Measurements from ENCODE around the gene ILF3. TPM values are rescaled to one million over a fixed set of nuclear protein-coding genes. Genes with fewer than 3 reads are reported as not detected.

ILF3 gene
- total RNA-seq, 1 donor from 2014 or later = 212 TPM

DNA sequence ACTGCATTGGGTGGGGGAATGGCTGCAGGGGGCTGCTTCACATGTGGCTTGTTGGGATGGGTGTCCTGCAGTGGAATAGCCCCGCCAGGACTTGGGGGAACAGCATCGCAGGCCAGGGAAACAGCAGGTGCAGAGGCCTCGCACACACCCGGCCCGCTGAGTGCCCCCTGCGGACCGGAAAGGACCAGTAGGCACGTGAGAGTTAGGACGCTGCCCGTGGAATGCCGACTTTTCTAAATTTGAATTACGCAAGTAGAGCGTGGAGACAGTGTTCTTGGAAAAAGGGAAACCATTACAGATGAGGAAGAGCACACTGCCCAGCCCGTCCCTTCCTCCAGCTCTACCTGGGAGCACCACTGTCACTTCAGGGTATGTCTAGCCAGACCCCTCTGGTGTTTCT is 75.3 kb downstream of the ILF3 start:
- no peak for DNase-seq (ENCODE audit: low spot score)

DNA sequence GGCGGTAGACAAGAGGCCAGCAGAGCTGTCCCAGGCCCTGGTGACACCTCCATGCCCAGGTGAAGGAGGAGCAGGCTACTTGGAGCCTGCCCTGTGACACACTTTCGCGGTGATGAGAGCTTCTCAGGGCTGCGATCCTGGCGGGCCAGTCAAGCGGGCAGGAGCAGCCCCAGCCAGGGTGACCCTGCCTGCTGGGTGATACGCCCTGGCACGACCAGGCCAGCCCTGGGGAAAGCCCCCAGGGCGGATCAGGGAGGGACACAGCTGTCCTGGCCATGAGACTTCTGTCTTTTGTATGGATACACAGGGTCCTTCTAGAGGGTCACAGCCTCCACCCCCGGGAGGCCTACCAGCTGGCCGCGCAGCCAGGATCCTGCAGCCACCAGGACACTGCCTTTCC is 76.8 kb downstream of the ILF3 start:
- no peak for DNase-seq (ENCODE audit: low spot score)

DNA sequence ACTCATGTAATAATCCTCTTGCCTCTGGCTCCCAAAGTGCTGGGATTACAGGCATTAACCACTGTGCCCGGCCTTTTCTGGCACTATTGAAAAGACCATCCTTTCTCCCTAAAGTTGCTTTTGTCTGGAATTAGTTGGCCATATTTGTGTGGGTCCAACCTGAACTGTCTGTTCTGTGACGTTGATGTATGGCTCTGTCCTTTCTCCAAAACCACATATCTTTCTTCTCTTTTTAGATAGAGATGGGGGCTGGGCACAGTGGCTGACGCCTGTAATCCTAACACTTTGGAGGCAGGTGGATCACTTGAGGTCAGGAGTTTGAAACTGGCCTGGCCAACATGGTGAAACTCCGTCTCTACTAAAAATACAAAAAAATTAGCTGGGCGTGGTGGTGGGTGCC is 81.6 kb downstream of the ILF3 start:
- DNase-seq (ENCODE audit: low spot score) = no peak

DNA sequence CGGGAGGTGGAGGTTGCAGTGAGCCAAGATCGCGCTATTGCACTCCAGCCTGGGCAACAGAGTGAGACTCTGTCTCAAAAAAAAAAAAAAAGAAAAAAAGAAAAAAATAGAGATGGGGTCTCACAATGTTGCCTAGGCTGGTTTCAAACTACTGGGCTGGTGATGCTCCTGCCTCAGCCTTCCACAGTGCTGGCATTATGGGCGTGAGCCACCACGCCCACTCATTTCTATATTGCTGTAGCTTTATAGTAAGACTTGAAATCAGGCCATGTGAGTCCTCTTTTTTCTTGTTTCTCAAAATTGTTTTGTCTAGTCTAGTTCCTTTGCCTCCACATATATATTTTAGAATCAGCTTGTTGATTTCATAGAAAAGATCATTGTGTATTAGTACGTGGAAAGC is 82.0 kb downstream of the ILF3 start:
- DNase-seq (ENCODE audit: low spot score) = no peak

DNA sequence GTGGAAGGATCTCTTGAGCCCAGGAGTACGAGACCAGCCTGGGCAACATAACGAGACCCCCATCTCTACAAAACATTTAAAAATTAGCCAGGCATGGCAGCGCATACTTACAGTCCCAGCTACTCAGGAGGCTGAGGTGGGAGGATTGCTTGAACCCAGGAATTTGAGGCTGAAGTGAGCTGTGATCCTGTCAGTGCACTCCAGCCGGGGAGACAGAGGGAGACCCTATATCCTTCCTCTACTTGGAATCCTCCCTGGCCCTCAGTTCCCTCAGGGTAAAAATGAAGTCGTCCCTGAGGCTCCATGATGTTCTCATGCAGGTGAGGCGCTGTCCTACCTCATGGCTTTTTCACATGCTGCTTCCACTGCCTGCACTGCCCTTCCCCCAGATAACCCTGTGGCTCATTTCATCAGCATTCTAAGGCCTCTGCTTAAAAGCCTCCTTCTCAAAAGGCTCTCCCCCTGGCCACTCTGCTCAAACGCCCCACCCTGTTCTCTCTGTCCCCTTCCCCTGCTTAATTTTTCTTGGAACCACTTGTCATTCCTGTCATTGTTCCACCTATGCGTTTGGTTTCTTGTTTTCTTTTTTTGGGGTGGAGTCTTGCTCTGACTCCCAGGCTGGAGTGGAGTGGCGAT is 82.9 kb downstream of the ILF3 start:
- DNase-seq (ENCODE audit: low spot score) = no peak

DNA sequence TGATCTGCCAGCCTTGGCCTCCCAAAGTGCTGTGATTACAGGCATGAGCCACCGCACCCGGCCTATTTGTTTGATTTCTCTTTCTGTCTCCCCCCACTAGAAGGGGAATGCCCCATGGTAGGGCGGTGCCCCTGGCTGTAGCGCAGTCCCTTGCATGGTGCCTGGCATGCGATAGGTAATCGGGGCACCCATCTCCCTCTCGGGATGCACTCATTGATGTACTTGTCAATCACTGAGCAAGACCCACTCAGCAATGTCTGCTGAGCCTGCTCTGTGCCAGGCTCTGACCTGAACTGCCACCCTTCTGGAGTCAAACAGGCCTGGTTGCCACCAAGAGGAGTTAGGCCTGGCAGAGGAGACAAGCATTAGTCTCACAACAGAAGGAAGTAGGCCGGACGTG is 83.6 kb downstream of the ILF3 start:
- no peak for DNase-seq (ENCODE audit: low spot score)

DNA sequence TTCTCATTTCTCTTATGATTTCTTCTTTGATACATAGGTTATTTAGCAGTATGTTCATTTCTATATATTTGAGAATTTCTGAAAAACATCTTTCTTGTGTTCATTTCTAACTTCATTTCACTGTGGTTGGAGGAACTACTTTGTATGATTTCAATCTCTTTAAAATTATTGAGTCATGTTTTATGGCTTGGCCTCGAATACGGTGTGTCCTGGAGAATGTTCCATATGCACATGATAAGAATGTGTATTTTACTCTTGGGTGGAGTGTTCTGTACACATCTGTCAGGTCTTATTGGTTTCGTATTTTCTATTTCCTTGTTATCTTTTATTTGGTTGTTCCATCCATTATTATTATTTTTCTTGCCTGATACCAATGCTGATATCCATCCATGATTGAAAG is 86.7 kb downstream of the ILF3 start:
- DNase-seq (ENCODE audit: low spot score) = no peak

Small RNA genes lying within 50 kb of the gene (microRNA-seq; reads per million reads assigned to microRNA genes)
- gene MIR638 (ENCODE audit: borderline number of aligned reads) = not detected

Other genes with a start within 250 kb of the ILF3 start
- gene PDE4A, start 233.8 kb upstream of the ILF3 start, total RNA-seq = 28.5 TPM
- 71.9 TPM for gene KEAP1, start 151.0 kb upstream of the ILF3 start, total RNA-seq
- gene S1PR5, start 136.9 kb upstream of the ILF3 start, total RNA-seq = 0.13 TPM
- 19.0 TPM for gene ATG4D, start 110.4 kb upstream of the ILF3 start, total RNA-seq
- 21.7 TPM for gene KRI1, start 88.3 kb upstream of the ILF3 start, total RNA-seq
- 11.4 TPM for gene CDKN2D, start 85.4 kb upstream of the ILF3 start, total RNA-seq
- 3.2 TPM for gene AP1M2, start 67.0 kb upstream of the ILF3 start, total RNA-seq
- gene SLC44A2, start 28.8 kb upstream of the ILF3 start, total RNA-seq = 110 TPM
- gene QTRT1, start 47.1 kb downstream of the ILF3 start, total RNA-seq = 45.9 TPM
- 134 TPM for gene DNM2, start 63.7 kb downstream of the ILF3 start, total RNA-seq
- gene TMED1, start 181.9 kb downstream of the ILF3 start, total RNA-seq = 24.9 TPM
- 4.4 TPM for gene C19orf38, start 194.1 kb downstream of the ILF3 start, total RNA-seq
- gene CARM1, start 217.2 kb downstream of the ILF3 start, total RNA-seq = 37.2 TPM

All from mesenteric fat pad (tissue), 1 donor.